HG03565 (cell line): Measurements from ENCODE around the gene ITPKC.
"Not testable (repeated sequence)": the region's sequence is repeated elsewhere in the genome, so short reads cannot be mapped to it uniquely, and the experiment has no call there.

Experiments used
- ATAC-seq: cut with Tn5 transposase; IDR thresholded peaks from one replicate; pipeline ENCODE4 v1.9.1; 2021; ENCODE audit warnings: mild to moderate bottlenecking, moderate library complexity; ENCODE audit not compliant: unreplicated experiment

ITPKC gene

GRCh38 chr19:40714441-40715299 lies 2.2 kb upstream of the ITPKC start:
- peak; percentile 48 for ATAC-seq

GRCh38 chr19:40716031-40716481 lies 856 bp upstream of the ITPKC start:
- no peak for ATAC-seq

- ATAC-seq: no peak
These were observed 490 bp downstream of the ITPKC start for GRCh38 chr19:40717325-40717879.

- no peak for ATAC-seq
These were observed 1.2 kb downstream of the ITPKC start for GRCh38 chr19:40717880-40718773.

- no peak for ATAC-seq
These were observed 2.0 kb downstream of the ITPKC start for GRCh38 chr19:40718774-40719391.

- no peak for ATAC-seq
These were observed 2.5 kb downstream of the ITPKC start for GRCh38 chr19:40719414-40719894.

GRCh38 chr19:40721140-40721486 lies 4.2 kb downstream of the ITPKC start:
- no peak for ATAC-seq

GRCh38 chr19:40721936-40722661 lies 5.2 kb downstream of the ITPKC start:
- ATAC-seq: no peak

- no peak for ATAC-seq
These were observed 6.8 kb downstream of the ITPKC start for GRCh38 chr19:40723661-40724254.

- no peak for ATAC-seq
These were observed 7.4 kb downstream of the ITPKC start for GRCh38 chr19:40724315-40724714.

- no peak for ATAC-seq
These were observed 7.9 kb downstream of the ITPKC start for GRCh38 chr19:40724855-40725254.

- ATAC-seq: no peak
These were observed 9.4 kb downstream of the ITPKC start for GRCh38 chr19:40726279-40726678.

- ATAC-seq: not testable (repeated sequence)
These were observed 13.2 kb downstream of the ITPKC start for GRCh38 chr19:40730065-40730464.

GRCh38 chr19:40732304-40732703 lies 15.4 kb downstream of the ITPKC start:
- not testable (repeated sequence) for ATAC-seq

- no peak for ATAC-seq
These were observed 16.2 kb downstream of the ITPKC start for GRCh38 chr19:40733149-40733548.

GRCh38 chr19:40735013-40735771 lies 18.3 kb downstream of the ITPKC start:
- ATAC-seq: no peak

- no peak for ATAC-seq
These were observed 19.7 kb downstream of the ITPKC start for GRCh38 chr19:40736661-40737060.

GRCh38 chr19:40737102-40737644 lies 20.3 kb downstream of the ITPKC start:
- no peak for ATAC-seq
